GM19023 (cell line): ENCODE results near the gene H1-8.
"Not testable (repeated sequence)": the region's sequence is repeated elsewhere in the genome, so short reads cannot be mapped to it uniquely, and the experiment has no call there.

Experiments
- ATAC-seq: cut with Tn5 transposase; IDR thresholded peaks from one replicate; pipeline ENCODE4 v1.9.1; 2021; ENCODE audit warnings: mild to moderate bottlenecking, moderate library complexity; ENCODE audit not compliant: unreplicated experiment

H1-8 gene

DNA sequence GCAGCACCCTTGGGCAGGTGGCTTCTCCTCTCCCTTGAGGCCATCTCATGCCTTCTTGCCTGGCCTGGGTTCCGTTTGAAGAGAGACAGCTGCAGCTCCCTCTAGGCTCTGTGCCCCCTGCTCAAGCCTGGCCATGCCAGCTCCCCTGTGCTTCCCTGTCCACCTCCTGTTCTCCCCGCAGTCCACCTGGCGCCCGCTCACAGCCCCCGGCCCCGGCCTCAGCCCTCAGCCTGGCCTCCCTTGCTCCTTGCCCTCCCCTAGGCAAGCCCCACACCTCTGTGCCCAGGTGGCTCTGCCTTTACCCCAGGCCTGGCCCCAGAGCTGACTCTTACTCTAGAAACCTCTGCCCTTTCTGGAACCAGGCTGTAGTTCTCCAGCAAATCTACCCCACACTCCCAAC, 28.4 kb upstream of the H1-8 start:
- ATAC-seq = no peak

DNA sequence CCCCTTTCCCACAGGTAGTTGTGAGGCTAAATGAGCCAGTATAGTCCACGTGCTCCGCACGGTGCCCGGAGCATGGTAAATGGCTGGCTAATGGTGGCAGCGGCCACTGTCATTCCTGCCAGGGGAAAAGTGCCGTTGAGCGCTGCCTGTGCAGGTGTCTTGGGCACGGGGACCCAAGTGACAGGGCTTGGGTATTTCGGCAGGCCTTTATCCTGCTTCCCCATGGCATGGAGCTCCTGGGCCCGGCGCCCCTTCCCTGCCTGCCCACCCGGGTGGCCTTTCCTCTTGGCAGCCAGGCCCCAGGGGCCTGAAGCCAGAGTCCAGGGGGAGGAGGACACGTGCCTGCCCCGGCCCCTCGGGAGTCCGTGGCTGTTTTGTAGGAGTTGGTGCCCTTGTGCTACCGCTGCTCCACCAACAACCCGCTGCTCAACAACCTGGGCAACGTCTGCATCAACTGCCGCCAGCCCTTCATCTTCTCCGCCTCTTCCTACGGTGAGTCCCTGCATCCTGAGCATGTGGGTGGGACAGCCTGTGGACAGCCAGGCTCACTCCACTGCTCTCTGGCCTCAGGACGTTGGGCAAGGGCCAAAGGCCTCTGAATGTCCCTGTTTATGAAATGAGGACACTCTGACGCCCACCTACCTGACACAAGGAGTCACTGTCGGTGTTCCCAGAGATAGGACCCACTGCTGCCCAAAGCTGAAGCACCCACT, 27.7 kb upstream of the H1-8 start:
- ATAC-seq = not testable (repeated sequence)

DNA sequence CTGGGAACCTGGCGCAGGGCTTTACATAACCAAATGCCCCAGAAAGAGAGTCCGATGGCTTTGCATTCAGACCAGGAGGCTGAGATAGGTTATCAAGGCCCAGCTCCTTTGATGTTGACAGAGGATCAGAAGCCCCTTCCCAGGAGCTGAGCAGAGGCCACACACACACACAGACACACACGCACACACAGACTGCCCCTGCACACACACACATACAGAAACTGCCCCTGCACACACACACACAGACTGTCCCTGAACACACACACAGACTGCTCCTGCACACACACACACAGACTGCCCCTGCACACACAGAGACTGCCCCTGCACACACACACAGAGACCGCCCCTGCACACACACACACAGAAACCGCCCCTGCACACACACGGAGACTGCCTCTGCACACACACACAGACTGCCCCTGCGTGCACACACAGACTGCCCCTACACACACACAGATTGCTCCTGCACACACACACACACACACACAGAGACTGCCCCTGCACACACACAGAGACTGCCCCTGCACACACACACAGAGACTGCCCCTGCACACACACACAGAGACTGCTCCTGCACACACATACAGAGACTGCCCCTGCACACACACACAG, 27.0 kb upstream of the H1-8 start:
- ATAC-seq = not testable (repeated sequence)

- no peak for ATAC-seq
Measured at GRCh38 chr3:129517516-129517915, 25.5 kb upstream of the H1-8 start.

- ATAC-seq = no peak
Measured at GRCh38 chr3:129518038-129518561, 24.9 kb upstream of the H1-8 start.

DNA sequence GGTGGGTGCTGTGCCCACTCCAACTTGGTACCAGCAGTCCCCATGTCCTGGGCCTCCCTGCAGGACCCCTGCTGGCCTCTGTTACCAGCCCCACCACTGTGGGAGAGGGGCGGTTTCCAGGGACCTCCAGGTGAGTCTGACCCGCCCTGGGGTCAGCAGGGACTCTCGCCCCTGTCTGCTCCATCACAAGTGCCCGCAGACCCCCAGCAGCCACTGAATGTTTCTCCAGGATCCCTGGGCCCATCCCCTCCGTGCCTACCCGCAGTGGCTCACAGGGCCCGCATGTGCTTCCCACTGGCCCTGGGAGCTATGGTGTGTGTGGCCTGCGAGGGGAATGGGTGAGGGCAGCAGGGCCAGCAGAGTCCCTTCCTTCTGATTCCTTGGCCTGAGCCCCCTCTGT, 24.4 kb upstream of the H1-8 start:
- no peak for ATAC-seq

DNA sequence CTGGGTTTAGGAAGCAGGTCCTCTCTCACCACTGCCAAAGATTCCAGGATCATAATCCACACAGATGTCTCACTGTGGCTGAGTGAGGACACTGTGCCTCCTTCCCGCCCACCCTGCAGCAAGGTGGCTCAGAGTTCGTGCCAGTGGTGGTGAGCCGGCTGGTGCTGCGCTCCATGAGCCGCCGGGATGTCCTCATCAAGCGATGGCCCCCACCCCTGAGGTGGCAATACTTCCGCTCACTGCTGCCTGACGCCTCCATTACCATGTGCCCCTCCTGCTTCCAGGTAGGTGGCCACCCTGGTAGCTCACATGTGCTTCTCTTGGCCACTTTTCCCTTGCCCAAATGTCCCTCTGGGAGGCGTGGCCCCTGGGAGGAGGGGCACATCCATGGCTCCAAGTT, 23.5 kb upstream of the H1-8 start:
- ATAC-seq = no peak

DNA sequence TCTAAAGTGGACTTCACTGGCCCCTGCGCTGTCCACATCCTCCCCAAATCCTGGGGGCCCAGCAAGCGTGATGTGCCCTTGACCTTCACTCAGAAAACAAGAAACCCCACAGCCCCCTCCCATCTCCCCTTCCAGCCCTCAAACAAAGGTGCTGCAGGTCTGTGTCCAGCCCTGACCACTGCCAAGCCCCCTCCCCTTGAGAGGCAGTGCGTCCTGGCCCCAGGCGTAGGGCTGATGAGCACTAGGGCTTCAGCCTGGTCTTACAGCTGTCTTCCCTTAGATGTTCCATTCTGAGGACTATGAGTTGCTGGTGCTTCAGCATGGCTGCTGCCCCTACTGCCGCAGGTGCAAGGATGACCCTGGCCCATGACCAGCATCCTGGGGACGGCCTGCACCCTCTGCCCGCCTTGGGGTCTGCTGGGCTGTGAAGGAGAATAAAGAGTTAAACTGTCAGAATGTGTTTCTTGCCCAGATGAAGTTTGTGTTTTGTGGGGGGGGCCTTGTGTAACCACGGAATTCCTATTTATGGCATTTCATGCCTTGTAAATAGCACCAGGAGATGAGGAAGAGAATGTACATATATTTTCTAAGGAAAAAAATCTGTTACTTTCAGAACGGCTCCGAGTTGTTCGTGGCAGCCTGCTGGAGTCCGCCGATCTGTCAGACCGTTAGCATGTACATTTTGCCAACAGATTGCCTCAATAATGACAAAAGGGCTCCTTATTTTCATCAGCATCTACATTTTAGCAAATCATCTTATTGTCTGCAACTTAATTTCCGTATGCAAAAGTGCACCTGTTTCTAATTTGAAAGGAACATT, 22.9 kb upstream of the H1-8 start:
- ATAC-seq = no peak

DNA sequence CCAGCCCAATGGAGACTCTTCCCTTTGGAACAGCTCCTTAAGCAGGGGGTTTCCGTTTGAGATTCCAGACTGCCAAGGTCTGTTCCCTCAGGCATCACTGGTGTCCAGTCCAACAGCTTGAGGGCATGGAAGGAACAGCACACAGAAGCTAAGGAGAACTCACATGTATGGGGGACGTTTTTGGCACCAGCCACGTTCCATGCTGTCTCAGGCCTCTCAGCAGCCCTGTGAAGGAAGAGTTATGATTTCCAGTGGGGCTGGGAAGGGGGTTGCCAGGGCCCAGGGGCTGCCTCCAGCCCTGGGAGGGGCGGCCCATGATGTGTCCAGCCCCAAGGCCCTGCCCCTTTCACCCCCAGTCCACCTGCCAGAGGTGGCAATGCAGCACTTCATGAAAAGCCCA, 22.0 kb upstream of the H1-8 start:
- ATAC-seq = no peak

DNA sequence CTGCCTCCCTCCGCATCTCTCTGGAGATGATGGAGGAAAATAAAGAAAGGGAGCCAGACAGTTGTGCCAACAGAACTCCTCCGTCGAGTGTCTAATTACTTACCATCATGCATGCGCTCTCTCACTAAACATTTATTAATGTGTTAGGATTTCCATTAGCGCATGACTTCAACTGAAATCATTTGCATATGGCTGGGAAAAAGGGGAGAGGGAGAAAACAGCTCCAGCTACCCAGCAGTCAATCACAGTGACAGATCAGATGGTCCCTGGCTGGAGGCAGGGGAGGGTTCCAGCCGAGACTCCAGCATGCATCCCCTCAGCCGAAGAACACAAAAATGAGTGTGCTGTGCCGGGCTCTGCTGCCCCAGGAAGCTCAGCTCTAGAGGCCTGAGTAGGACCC, 21.4 kb upstream of the H1-8 start:
- no peak for ATAC-seq

GRCh38 chr3:129522953-129523352, 20.0 kb upstream of the H1-8 start:
- ATAC-seq = no peak

- ATAC-seq = no peak
Measured at GRCh38 chr3:129524081-129524480, 18.9 kb upstream of the H1-8 start.

- no peak for ATAC-seq
Measured at GRCh38 chr3:129525341-129525968, 17.5 kb upstream of the H1-8 start.

DNA sequence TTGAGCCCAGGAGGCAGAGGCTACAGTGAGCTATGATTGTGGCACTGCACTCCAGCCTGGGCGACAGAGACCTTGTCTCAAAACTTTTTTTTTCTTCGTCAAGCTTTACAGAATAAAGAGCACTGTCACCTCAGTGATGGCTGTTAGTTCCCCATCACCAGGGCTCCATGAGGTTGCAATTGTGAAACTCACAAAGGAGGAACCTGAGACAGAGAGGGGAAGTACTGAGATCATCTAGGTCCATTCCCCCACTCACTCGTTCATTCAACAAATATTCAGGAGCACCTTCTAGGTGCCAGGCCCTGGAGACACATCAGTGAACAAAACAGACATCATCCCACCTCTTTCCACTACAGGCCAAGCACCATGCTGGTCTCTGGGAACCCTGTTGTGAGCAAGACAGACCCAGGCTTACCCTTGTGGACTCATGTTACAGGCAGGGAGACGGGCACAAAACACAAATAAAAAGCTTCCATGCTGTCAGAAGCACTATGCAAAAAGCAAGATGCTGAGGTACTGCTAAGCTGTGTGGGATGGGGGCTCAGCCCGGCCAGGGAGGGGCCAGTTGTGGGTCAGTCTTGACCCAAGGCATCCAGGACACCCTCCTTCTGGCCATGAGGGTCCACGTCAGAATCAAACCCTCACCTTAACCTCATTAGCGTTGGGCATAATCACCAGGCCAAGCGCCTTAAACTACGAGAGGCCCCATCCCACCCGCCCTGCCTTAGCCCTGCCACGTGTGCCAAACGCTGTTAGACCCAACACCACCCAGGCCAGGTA, 16.7 kb upstream of the H1-8 start:
- peak; percentile 88 for ATAC-seq

DNA sequence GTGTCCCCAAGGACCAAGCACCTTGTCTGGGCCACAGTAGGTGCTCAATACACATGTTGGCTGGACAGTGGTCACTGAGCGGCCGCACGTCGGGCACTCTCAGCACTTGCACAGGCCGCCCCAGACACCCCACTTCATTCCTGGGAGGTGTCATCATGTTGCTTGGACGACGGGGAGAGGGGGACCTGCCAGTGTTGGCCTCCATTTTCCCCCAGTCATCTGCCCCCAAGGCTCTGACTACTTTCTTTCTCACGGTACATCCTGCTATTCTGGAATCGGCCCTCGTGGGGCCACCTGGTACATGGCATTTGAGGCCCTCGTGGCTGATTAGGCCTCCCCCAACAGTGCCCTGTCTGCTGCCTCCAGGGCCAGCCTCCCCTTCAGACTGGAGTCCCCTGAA, 15.7 kb upstream of the H1-8 start:
- no peak for ATAC-seq

DNA sequence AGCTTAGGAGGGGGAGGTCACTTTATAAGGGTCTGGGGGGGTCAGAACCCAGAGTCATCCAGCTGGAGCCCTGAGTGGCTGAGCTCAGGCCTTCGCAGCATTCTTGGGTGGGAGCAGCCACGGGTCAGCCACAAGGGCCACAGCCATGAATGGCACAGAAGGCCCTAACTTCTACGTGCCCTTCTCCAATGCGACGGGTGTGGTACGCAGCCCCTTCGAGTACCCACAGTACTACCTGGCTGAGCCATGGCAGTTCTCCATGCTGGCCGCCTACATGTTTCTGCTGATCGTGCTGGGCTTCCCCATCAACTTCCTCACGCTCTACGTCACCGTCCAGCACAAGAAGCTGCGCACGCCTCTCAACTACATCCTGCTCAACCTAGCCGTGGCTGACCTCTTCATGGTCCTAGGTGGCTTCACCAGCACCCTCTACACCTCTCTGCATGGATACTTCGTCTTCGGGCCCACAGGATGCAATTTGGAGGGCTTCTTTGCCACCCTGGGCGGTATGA, 14.3 kb upstream of the H1-8 start, which contains the start of gene RHO:
Gene RHO, plus strand, starts transcription at position 51 of the 512 bp plus-strand sequence. Its CDS starts 95 bp downstream, at position 146.
- ATAC-seq = no peak

GRCh38 chr3:129529436-129530210, 13.4 kb upstream of the H1-8 start:
- no peak for ATAC-seq

DNA sequence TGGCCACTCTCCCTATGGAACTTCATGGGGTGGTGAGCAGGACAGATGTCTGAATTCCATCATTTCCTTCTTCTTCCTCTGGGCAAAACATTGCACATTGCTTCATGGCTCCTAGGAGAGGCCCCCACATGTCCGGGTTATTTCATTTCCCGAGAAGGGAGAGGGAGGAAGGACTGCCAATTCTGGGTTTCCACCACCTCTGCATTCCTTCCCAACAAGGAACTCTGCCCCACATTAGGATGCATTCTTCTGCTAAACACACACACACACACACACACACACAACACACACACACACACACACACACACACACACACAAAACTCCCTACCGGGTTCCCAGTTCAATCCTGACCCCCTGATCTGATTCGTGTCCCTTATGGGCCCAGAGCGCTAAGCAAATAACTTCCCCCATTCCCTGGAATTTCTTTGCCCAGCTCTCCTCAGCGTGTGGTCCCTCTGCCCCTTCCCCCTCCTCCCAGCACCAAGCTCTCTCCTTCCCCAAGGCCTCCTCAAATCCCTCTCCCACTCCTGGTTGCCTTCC, 12.7 kb upstream of the H1-8 start:
- ATAC-seq = no peak

GRCh38 chr3:129530821-129531220, 12.2 kb upstream of the H1-8 start:
- ATAC-seq = no peak
